A673 (cell line): ENCODE results near the gene GP1BB. TPM values are rescaled to one million over a fixed set of nuclear protein-coding genes. Genes with fewer than 3 reads are reported as not detected.
A peak's percentile ranks its signal among the peaks of the same experiment; 100 is the strongest.

Experiments used
- BruUV-seq: library from RNA; stranded (reverse); fragments of 400-500 nt; replicated peaks from 2 replicates; lab custom pipeline; 2021; lab: Mats Ljungman, UMichigan
- CTCF ChIA-PET: fragments of 300-600 bp; sonication (Branson Sonifier 250); formaldehyde crosslinking; loops from one replicate; lab custom pipeline; 2022; ENCODE audit warnings: antibody characterized with exemption; lab: Charles Lee
- POLR2A ChIA-PET: fragments of 300-600 bp; sonication (Branson Sonifier 250); formaldehyde crosslinking; loops from one replicate; lab custom pipeline; 2022; ENCODE audit warnings: antibody characterized with exemption; ENCODE audit not compliant: low non-redundant PET; lab: Charles Lee
- DNase-seq: peaks from one replicate; pipeline ENCODE4 v3.0.0-alpha.2; 2015; ENCODE audit warnings: low spot score
- H3K27ac ChIP-seq: fragments of 200-600 bp; sonication (generic); 2 replicates; pipeline ENCODE4 v1.5.1; 2016; ENCODE audit warnings: mixed run types, low read depth, mild to moderate bottlenecking, mixed read lengths, antibody characterized with exemption, low read length; ENCODE audit not compliant: poor library complexity, severe bottlenecking
- H3K27me3 ChIP-seq: fragments of 200-600 bp; sonication (generic); replicated peaks from 2 replicates; pipeline ENCODE4 v1.6.1; 2017; ENCODE audit warnings: mixed run types, low read depth, mild to moderate bottlenecking, mixed read lengths, antibody characterized with exemption, low read length; ENCODE audit not compliant: insufficient read depth, poor library complexity
- H3K36me3 ChIP-seq: fragments of 200-600 bp; sonication (generic); 2 replicates; pipeline ENCODE4 v1.6.1; 2016; ENCODE audit warnings: mixed run types, mild to moderate bottlenecking, mixed read lengths, antibody characterized with exemption, low read length; ENCODE audit not compliant: insufficient read depth, poor library complexity, severe bottlenecking
- H3K4me1 ChIP-seq: fragments of 200-600 bp; sonication (generic); 2 replicates; pipeline ENCODE4 v1.6.1; 2017; ENCODE audit warnings: mixed run types, mild to moderate bottlenecking, mixed read lengths, antibody characterized with exemption, low read length; ENCODE audit not compliant: insufficient read depth, poor library complexity, severe bottlenecking
- H3K4me3 ChIP-seq: fragments of 200-600 bp; sonication (generic); 2 replicates; pipeline ENCODE4 v1.5.1; 2016; ENCODE audit warnings: low read depth, mixed run types, mild to moderate bottlenecking, mixed read lengths, low read length; ENCODE audit not compliant: poor library complexity, severe bottlenecking
- H3K9me3 ChIP-seq: fragments of 200-600 bp; sonication (generic); 2 replicates; pipeline ENCODE4 v1.6.1; 2016; ENCODE audit warnings: mixed run types, low read depth, mild to moderate bottlenecking, mixed read lengths, antibody characterized with exemption, low read length; ENCODE audit not compliant: poor library complexity, severe bottlenecking
- CTCF ChIP-seq: fragments of 300-800, 200-600 bp; sonication (generic); conservative IDR thresholded peaks from 2 replicates; pipeline ENCODE4 v1.5.1; 2017; ENCODE audit warnings: low read depth, mild to moderate bottlenecking, antibody characterized with exemption, low read length, moderate library complexity, mixed read lengths
- EZH2 ChIP-seq: fragments of 200-600 bp; sonication (generic); IDR thresholded peaks from 2 replicates; pipeline ENCODE4 v1.6.1; 2017; ENCODE audit warnings: borderline replicate concordance, low read depth, mild to moderate bottlenecking, mixed read lengths, antibody characterized with exemption, low read length; ENCODE audit not compliant: poor library complexity, severe bottlenecking
- intact Hi-C: fragments of 100-400 bp; cut with micrococcal nuclease; formaldehyde crosslinking; loops from one replicate; pipeline ENCODE4 v1.10.0; 2022; ENCODE audit not compliant: unreplicated experiment
- total RNA-seq: library from RNA; stranded (reverse); gene quantifications from 2 replicates; pipeline ENCODE4 v1.2.3, GENCODE V29; 2021

The GP1BB gene
- total RNA-seq, 1 experiment from 2014 or later, result 12.6 TPM

DNA sequence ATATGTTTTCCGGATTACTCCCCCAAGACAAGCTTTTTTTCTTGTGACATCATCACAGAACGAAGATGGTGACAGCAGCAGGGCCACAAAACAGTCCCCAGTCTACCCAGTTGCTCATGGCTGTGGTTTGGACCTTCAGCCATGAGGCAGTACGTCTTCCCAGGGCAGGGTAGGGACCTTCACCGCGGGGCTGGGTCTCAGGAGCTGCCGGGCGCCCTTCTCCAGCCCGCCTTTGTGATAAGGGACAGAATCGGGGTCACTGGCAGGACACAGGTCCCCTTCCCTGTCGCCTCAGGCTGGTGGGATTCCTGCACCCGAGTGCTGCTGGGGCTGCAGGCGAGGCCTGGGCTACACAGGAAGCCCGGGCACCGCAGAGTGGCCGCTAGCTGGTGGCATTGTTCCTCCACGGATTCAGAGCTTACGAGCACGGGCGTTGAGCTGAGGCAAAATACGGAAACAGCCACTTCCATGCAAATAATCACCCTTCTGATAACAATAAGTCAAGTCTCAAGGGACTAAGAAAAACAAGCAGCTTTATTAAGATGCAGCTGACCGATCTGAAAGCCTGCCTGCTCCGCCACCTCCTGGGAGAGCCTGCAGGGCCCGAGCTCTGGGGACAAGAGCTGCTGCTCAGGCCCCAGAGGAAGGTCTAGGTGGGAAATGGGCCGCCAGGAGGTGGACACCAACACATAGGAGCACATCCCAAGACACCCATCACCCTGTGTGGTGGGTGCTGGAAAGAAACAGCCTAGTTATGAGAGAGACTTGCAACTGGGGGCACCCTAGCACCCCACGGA lies 49.5 kb downstream of the GP1BB start:
- Histone ChIP-seq H3K27ac (no peak overlapping the region), H3K4me3 (no peak overlapping the region), H3K36me3 (no peaks in the 10 kb centered on the region), H3K4me1 (no peaks in the 10 kb centered on the region), H3K27me3 (peaks cover 7% of the 10 kb centered on the region), H3K9me3 (no peaks in the 10 kb centered on the region)
- no TSS peak for BruUV-seq
- ChIA-PET CTCF (no interaction called here), POLR2A (no interaction called here)
- intact Hi-C loops, result no loop called here
- no peak for TF ChIP-seq CTCF
- no peak for TF ChIP-seq EZH2
- DNase-seq, result peak; percentile 50

GRCh38 chr22:19773470-19774040 lies 50.2 kb downstream of the GP1BB start:
- Histone ChIP-seq H3K36me3 (no peaks in the 10 kb centered on the region), H3K4me3 (no peak overlapping the region), H3K27ac (no peak overlapping the region), H3K4me1 (no peaks in the 10 kb centered on the region), H3K27me3 (no peaks in the 10 kb centered on the region), H3K9me3 (no peaks in the 10 kb centered on the region)
- intact Hi-C loops, result no loop called here
- TF ChIP-seq CTCF (no peak), EZH2 (no peak)
- BruUV-seq, result no TSS peak
- ChIA-PET POLR2A (no interaction called here), CTCF (no interaction called here)
- DNase-seq, result no peak

Other genes with a start within 250 kb of the GP1BB start
- gene UFD1, start 244.3 kb upstream of the GP1BB start, total RNA-seq, result 161 and 195 TPM in 2 replicates
- 79.1 and 79.2 TPM in 2 replicates for gene CDC45, start 243.6 kb upstream of the GP1BB start, total RNA-seq
- gene CLDN5, start 199.1 kb upstream of the GP1BB start, total RNA-seq, result 0.21 and 0.22 TPM in 2 replicates
- gene SEPTIN5, start 9.0 kb upstream of the GP1BB start, total RNA-seq, result 50.4 and 58.9 TPM in 2 replicates
- 3.6 and 4.7 TPM in 2 replicates for gene TBX1, start 37.2 kb downstream of the GP1BB start, total RNA-seq
- gene GNB1L, start 131.3 kb downstream of the GP1BB start, total RNA-seq, result 17.8 and 17.9 TPM in 2 replicates
- 22.7 and 25.6 TPM in 2 replicates for gene RTL10, start 131.3 kb downstream of the GP1BB start, total RNA-seq
- 87.8 and 98.6 TPM in 2 replicates for gene COMT, start 218.2 kb downstream of the GP1BB start, total RNA-seq
- 25.2 and 32.6 TPM in 2 replicates for gene TXNRD2, start 218.3 kb downstream of the GP1BB start, total RNA-seq